HepG2 (cell line): ENCODE results near the gene KHK. TPM values are rescaled to one million over a fixed set of nuclear protein-coding genes. Genes with fewer than 3 reads are reported as not detected.

Source experiments
- ATAC-seq: fragments of 200-7000 bp; cut with Tn5 transposase; 3 replicates; pipeline ENCODE4 v1.9.1; 2020; ENCODE audit warnings: mild to moderate bottlenecking, moderate library complexity
- BruUV-seq: library from RNA; stranded (reverse); fragments of 400-500 nt; replicated peaks from 2 replicates; lab custom pipeline; 2021; lab: Mats Ljungman, UMichigan
- CTCF ChIA-PET: fragments of 300-600 bp; formaldehyde crosslinking; extraction: SDS; loops from one replicate; lab custom pipeline; 2021; ENCODE audit warnings: low total read pairs, inconsistent platforms, low intra/inter-chr PET ratio; lab: Yijun Ruan, JAX
- POLR2A ChIA-PET: fragments of 350-600 bp; sonication (Branson Sonifier 250); formaldehyde crosslinking; loops from one replicate; lab custom pipeline; 2020; ENCODE audit warnings: antibody characterized with exemption, inconsistent platforms; lab: Yijun Ruan, JAX
- DNase-seq: peaks from one replicate; pipeline ENCODE4 v3.0.0-alpha.2; 2015; ENCODE audit warnings: low spot score
- FAIRE-seq: peaks from 3 replicates; lab custom pipeline; 2011; peaks lifted over from hg19 to GRCh38; lab: Jason Lieb, UNC
- H2AFZ ChIP-seq: one replicate; pipeline ENCODE4 v1.6.1; 2011; ENCODE audit warnings: low read length, inconsistent platforms
- H3K27ac ChIP-seq: fragments of 300-600 bp; 3 replicates; pipeline ENCODE4 v1.8.0; 2011; ENCODE audit warnings: mixed run types, mild to moderate bottlenecking, mixed read lengths, low read length, inconsistent platforms; ENCODE audit not compliant: insufficient read depth; ENCODE audit errors: extremely low read length
- H3K27me3 ChIP-seq, 2 experiments: fragments of 200-600 bp in 1 of 2; 2 replicates in 1 of 2; 3 replicates in 1 of 2; pipeline versions ENCODE4 v1.6.0 to v1.8.0; 2011; ENCODE audit warnings: low read length in 2 of 2, mild to moderate bottlenecking in 2 of 2, moderate library complexity in 2 of 2, inconsistent platforms in 1 of 2; ENCODE audit not compliant: insufficient read depth in 2 of 2, control insufficient read depth in 1 of 2
- H3K36me3 ChIP-seq, 2 experiments: fragments of 200-600 bp in 1 of 2; replicated peaks in 1 of 2; 2 replicates in 1 of 2; 3 replicates in 1 of 2; pipeline versions ENCODE4 v1.5.1 to v1.8.0; 2011; ENCODE audit warnings: low read length in 2 of 2, inconsistent platforms in 1 of 2; ENCODE audit not compliant: insufficient read depth in 2 of 2, control insufficient read depth in 1 of 2
- H3K4me1 ChIP-seq: 2 replicates; pipeline ENCODE4 v1.5.1; 2012; ENCODE audit warnings: low read length, inconsistent platforms; ENCODE audit not compliant: insufficient read depth
- H3K4me2 ChIP-seq: 2 replicates; pipeline ENCODE4 v1.6.0; 2011; ENCODE audit warnings: low read depth, low read length, inconsistent platforms
- H3K4me3 ChIP-seq, 3 experiments: fragments of 200-600 bp in 1 of 3; sonication (generic), shearing (Covaris generic) in 1 of 3; replicated peaks in 1 of 3; 2 replicates each; pipeline ENCODE4 v1.5.1; 2011 to 2016; ENCODE audit warnings: low read length in 3 of 3, inconsistent platforms in 2 of 3, low read depth in 2 of 3, mild to moderate bottlenecking in 2 of 3, control low read depth in 1 of 3, mixed read lengths in 1 of 3; ENCODE audit not compliant: insufficient read depth in 1 of 3
- H3K79me2 ChIP-seq: one replicate; pipeline ENCODE4 v1.6.1; 2011; ENCODE audit warnings: low read length, inconsistent platforms; ENCODE audit not compliant: insufficient read depth
- H3K9ac ChIP-seq: 2 replicates; pipeline ENCODE4 v1.6.0; 2011; ENCODE audit warnings: mild to moderate bottlenecking, low read depth, low read length, inconsistent platforms; ENCODE audit not compliant: insufficient read depth
- H3K9me3 ChIP-seq: 2 replicates; pipeline ENCODE4 v1.5.1; 2012; ENCODE audit warnings: mild to moderate bottlenecking, low read length
- H4K20me1 ChIP-seq: 2 replicates; pipeline ENCODE4 v1.6.0; 2011; ENCODE audit warnings: inconsistent platforms, mild to moderate bottlenecking, low read length, moderate library complexity; ENCODE audit not compliant: insufficient read depth
- AKNA ChIP-seq: sonication (generic); formaldehyde crosslinking; IDR thresholded peaks from 2 replicates; pipeline ENCODE4 v1.4.0; 2020; ENCODE audit warnings: missing genetic modification reagents, borderline replicate concordance
- CHD2 ChIP-seq: IDR thresholded peaks from 2 replicates; pipeline ENCODE4 v1.6.1; 2011; ENCODE audit warnings: low read depth, low read length, improper control_type of control experiment
- ELF1 ChIP-seq: sonication (generic); formaldehyde crosslinking; IDR thresholded peaks from 2 replicates; pipeline ENCODE4 v1.4.0; 2020; ENCODE audit warnings: missing genetic modification reagents
- IRX3 ChIP-seq: sonication (generic); formaldehyde crosslinking; IDR thresholded peaks from 2 replicates; pipeline ENCODE4 v1.8.1; 2023; ENCODE audit warnings: mild to moderate bottlenecking, low read depth, missing genetic modification reagents, borderline replicate concordance
- MED13 ChIP-seq: sonication (generic); formaldehyde crosslinking; IDR thresholded peaks from 2 replicates; pipeline ENCODE4 v1.5.0; 2020; ENCODE audit warnings: missing genetic modification reagents
- RFX1 ChIP-seq: fragments of 450-650 bp; IDR thresholded peaks from 2 replicates; pipeline ENCODE4 v1.6.1; 2017
- TFAP4 ChIP-seq: sonication (generic); IDR thresholded peaks from 2 replicates; pipeline ENCODE4 v1.6.1; 2016; ENCODE audit warnings: low read depth, borderline replicate concordance
- ZNF180 ChIP-seq: sonication (generic); formaldehyde crosslinking; IDR thresholded peaks from 2 replicates; pipeline ENCODE4 v1.4.0; 2020; ENCODE audit warnings: low read depth, missing genetic modification reagents, borderline replicate concordance
- ZNF577 ChIP-seq: sonication (generic); formaldehyde crosslinking; IDR thresholded peaks from 2 replicates; pipeline ENCODE4 v1.4.0; 2020; ENCODE audit warnings: mild to moderate bottlenecking, low read depth, missing genetic modification reagents, borderline replicate concordance
- ZNF691 ChIP-seq: sonication (generic); formaldehyde crosslinking; IDR thresholded peaks from 2 replicates; pipeline ENCODE4 v1.4.0; 2020; ENCODE audit warnings: missing genetic modification reagents, low read depth, mild to moderate bottlenecking, borderline replicate concordance
- ZNF800 ChIP-seq: sonication (generic); formaldehyde crosslinking; IDR thresholded peaks from 2 replicates; pipeline ENCODE4 v1.4.0; 2020; ENCODE audit warnings: missing genetic modification reagents
- whole genome bisulfite sequencing: methylation state at CpG from one replicate; pipeline ENCODE4 v1.1.6; 2017; ENCODE audit warnings: low lambda C conversion rate; 5-methylcytosine and 5-hydroxymethylcytosine counted together
- in situ Hi-C: cut with HindIII; loops from 2 replicates; pipeline ENCODE4 v1.10.0; 2017; ENCODE audit warnings: low pct_unique_long_range_greater_than_20kb; ENCODE audit not compliant: extremely low pct_ligation_motif_present
- intact Hi-C: fragments of 100-400 bp; cut with micrococcal nuclease; formaldehyde crosslinking; loops from one replicate; pipeline ENCODE4 v1.10.0; 2022; ENCODE audit not compliant: unreplicated experiment
- polyA plus RNA-seq, 8 experiments: library from polyadenylated mRNA; depleted of rRNA in 3 of 8; stranded (reverse) in 7 of 8; unstranded in 1 of 8; fragments of >200 nt; fragmentation: Illumina TruSeq in 4 of 8; extraction: Trizol in 4 of 8; gene quantifications; 2 replicates each; pipeline versions ENCODE4 v1.2.1 to v1.2.3, GENCODE V29; 2011 to 2016; ENCODE audit warnings: low read depth in 4 of 8, missing spikeins in 1 of 8, mixed read lengths in 1 of 8; ENCODE audit not compliant: insufficient read depth in 1 of 8
- total RNA-seq, 5 experiments: library from RNA; depleted of rRNA; stranded (reverse); fragments of >200 nt; fragmentation: Illumina TruSeq; extraction: Trizol; gene quantifications; 2 replicates each; pipeline ENCODE4 v1.2.3, GENCODE V29; 2016; ENCODE audit warnings: low read depth in 1 of 5
- TF ChIP-seq, protein P1 (sequence below): sonication (generic); formaldehyde crosslinking; IDR thresholded peaks from 2 replicates; pipeline ENCODE4 v1.8.0; 2022; ENCODE audit warnings: missing genetic modification reagents, mild to moderate bottlenecking, inconsistent platforms, borderline replicate concordance

KHK gene
- total and polyA plus RNA-seq, 2 of the 13 experiments (the other 11 are each of a cell fraction or from before 2014, with no cell fraction given), result 40.9 to 99.2 TPM

DNA sequence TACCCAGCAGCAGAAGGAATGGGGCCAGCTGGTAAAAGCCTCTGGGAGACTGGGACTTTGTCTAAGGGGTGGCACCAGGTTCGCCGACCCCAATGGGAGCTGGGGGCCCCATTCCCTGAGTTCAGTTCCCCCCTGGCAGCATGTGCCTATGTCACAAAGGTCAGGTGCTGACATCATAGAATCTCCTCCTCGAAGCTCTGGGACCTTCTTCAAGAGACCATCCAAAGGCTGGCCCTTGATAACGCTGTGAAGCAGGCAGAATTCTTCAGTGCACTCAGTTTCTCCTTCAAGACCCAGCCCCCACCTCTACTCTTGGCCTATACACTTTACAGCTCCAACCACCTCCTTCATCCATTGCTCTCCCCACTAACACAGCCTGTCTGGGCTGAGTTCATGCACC lies 52.7 kb downstream of the KHK start, which contains the start of gene PRR30 (continued):
- TF ChIP-seq ZNF691 (CRISPR knock-in tag) (no peak), MED13 (no peak)
- TF ChIP-seq, all 625 proteins: peak for 0

- TF ChIP-seq, protein P1, sequence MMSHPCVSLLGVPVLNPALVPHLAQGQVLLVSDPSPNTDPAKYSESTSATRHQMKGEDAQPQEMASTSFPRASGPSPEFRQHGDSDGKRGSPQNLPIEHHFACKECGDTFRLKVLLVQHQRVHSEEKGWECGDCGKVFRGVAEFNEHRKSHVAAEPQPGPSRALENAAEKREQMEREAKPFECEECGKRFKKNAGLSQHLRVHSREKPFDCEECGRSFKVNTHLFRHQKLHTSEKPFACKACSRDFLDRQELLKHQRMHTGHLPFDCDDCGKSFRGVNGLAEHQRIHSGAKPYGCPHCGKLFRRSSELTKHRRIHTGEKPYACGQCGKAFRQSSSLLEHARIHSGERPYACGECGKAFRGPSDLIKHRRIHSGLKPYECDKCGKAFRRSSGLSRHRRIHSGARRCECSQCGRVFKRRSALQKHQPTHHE (CRISPR knock-in tag), result no peak
- TF ChIP-seq ZNF800, result no peak
- TF ChIP-seq ZNF180 (CRISPR knock-in tag), result no peak
- no peak for TF ChIP-seq ELF1 (CRISPR knock-in tag)
- TF ChIP-seq CHD2, result no peak
- TF ChIP-seq RFX1, result no peak
- no peak for TF ChIP-seq ZNF577 (CRISPR knock-in tag)
- no peak for TF ChIP-seq TFAP4
- TF ChIP-seq AKNA (CRISPR knock-in tag), result no peak
- no peak for TF ChIP-seq IRX3 (CRISPR knock-in tag)
- DNase-seq (no peak), ATAC-seq (no peak), FAIRE-seq (no peak)
- Histone ChIP-seq H3K79me2 (no peaks in the 10 kb centered on the region), H3K4me1 (peaks cover 21% of the 10 kb centered on the region), H3K4me2 (no peak overlapping the region), H4K20me1 (no peaks in the 10 kb centered on the region), H3K4me3 (no peak overlapping the region), H3K9me3 (no peaks in the 10 kb centered on the region), H3K27ac (no peak overlapping the region), H3K36me3 (no peaks in the 10 kb centered on the region), H3K27me3 (peaks cover 4 to 15% of the 10 kb centered on the region in 2 experiments; a peak in 4 of 5 replicates), H2AFZ (peak overlapping the region; percentile 0), H3K9ac (no peak overlapping the region)
- no TSS peak for BruUV-seq
- WGBS, result 0% methylated on average over 1 of the region's 1 CpG
- POLR2A ChIA-PET, result no interaction called here
- in situ Hi-C loops (no loop called here), intact Hi-C loops (no loop called here)
- CTCF ChIA-PET, result no interaction called here
Measured at GRCh38 chr2:27143285-27143684, 56.7 kb downstream of the KHK start.
